ENCODE data around the gene ANKRD13B. TPM values are rescaled to one million over a fixed set of nuclear protein-coding genes. Genes with fewer than 3 reads are reported as not detected.

ANKRD13B gene
- total and polyA plus RNA-seq, 8 donors, result 1.8 to 12.3 (median 4.2) TPM; not detected in 1

DNA sequence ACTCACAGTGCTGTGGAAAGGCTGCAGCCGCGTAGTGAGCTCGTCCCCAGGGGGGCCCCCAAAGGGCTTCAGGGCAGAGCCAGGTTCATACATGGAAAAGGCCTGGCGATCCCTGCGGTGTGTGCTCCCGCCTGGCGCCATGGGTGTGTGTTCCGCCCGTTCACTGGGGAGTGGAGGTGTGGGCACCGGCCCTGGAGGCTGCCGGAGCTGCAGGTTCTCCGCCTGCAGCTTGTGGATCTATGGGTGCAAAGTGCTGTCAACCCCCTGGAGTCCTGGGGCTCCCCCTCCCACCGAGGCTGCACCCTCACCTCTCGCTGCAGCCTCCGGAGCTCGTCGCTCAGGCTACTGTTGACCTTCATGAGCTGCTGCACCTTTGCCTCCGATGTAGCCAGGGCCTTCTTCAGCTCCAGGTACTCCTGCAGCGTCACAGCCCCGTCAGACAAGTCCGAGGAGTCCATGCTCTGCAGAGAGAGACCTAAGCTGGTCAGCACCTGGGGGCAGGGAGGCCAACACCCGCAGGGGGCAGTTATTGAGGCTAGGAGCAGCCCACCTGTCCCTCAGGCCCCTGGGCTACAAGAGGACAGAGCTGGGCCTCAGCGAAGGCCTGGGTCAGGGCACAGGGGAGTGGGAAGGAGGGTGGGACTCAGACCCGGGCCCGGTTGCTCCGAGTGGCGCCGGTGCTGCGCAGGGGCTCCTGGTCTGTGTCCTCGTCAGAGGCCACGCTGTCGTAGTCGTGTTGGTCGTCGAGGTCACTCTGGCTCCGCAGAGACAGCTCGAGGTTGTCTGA is 16.5 kb upstream of the ANKRD13B start:
- WGBS, 5 donors, result 90 to 92% (median 92%) methylated on average over 15 to 37 of the region's 37 CpGs
- Histone ChIP-seq H3K9me3 (no peaks in the 10 kb centered on the region), H3K27me3 (no peaks in the 10 kb centered on the region), H3K27ac (no peak overlapping the region), H3K4me3 (no peak overlapping the region), H3K4me1 (peaks cover 17 to 57% (median 55%) of the 10 kb centered on the region in 4 donors), H3K36me3 (peaks cover 40 to 83% (median 76%) of the 10 kb centered on the region in 4 donors)
- intact Hi-C loops (cut with DNase I; ENCODE audit: low total_unique reads), result no loop called here
- no peak for TF ChIP-seq EP300 (IDR thresholded peaks at IDR 0.05)
- no peak for TF ChIP-seq POLR2A (IDR thresholded peaks at IDR 0.05)
- no peak for TF ChIP-seq CTCF (IDR thresholded peaks at IDR 0.05)
- no peak for TF ChIP-seq POLR2AphosphoS5 (IDR thresholded peaks at IDR 0.05)
- no peak for DNase-seq

- no peaks in the 10 kb centered on the region for H3K9me3 ChIP-seq
- no peak overlapping the region for H3K4me3 ChIP-seq
- TF ChIP-seq CTCF (IDR thresholded peaks at IDR 0.05), result no peak
- TF ChIP-seq EP300 (IDR thresholded peaks at IDR 0.05), result no peak
- no peak for TF ChIP-seq POLR2A (IDR thresholded peaks at IDR 0.05)
- TF ChIP-seq POLR2AphosphoS5 (IDR thresholded peaks at IDR 0.05), result no peak
- H3K27me3 ChIP-seq, result no peaks in the 10 kb centered on the region
- peaks cover 46 to 84% (median 78%) of the 10 kb centered on the region in 4 donors for H3K36me3 ChIP-seq
- no peak for DNase-seq
- H3K27ac ChIP-seq, result no peak overlapping the region
- WGBS, 5 donors, result 98 to 99% (median 98%) methylated on average over 9 of the region's 9 CpGs
- peaks cover 17 to 52% (median 50%) of the 10 kb centered on the region in 4 donors for H3K4me1 ChIP-seq
- intact Hi-C loops (cut with DNase I; ENCODE audit: low total_unique reads), result no loop called here
These were observed 15.9 kb upstream of the ANKRD13B start for GRCh38 chr17:29577001-29577370.

DNA sequence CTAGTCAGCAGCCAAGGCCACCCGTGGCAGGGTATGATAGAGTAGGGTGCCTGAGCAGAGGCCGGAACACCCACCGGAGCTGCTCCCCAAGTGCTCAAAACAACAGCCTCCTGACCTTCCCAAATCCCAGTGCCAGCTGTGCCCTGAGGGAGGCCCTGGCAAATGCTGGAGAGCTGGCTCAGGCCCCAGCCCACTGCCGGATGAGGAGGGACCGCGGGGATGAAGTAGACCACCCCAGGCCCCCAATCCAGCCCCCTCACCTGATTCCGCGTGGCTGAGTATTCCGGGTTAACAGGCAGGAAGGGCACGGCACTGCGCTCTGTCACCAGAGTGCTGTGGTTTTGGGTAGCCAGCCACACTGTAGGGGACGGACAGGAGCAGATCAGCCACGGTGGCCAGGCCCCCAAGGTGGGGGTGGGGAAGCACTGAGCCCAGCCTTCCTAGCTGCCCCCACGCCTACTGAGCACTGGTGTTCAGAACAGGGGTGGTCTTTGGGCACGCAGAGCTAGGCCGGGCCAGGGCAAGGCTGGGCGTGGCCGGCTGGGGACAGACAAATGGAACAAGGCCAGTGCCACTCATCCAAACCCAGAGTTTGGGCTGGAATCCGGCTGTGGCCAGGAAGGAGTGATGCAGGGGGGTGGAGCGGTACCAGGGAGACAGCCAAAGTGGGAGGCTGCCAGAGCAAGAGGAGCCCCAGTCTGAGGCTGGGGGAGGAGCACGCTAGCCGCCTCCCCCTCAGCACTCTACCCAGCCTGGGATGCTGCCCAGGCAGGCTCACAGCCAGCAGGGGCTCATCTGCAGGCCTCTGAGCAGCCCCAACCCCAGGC is 15.3 kb upstream of the ANKRD13B start:
- intact Hi-C loops (cut with DNase I; ENCODE audit: low total_unique reads), result no loop called here
- Histone ChIP-seq H3K4me1 (peaks cover 12 to 46% (median 44%) of the 10 kb centered on the region in 4 donors), H3K9me3 (no peaks in the 10 kb centered on the region), H3K4me3 (no peak overlapping the region), H3K27ac (peak overlapping the region in 1 of 5 donors; percentile 27), H3K27me3 (no peaks in the 10 kb centered on the region), H3K36me3 (peaks cover 52 to 89% (median 83%) of the 10 kb centered on the region in 4 donors)
- WGBS, 5 donors, result 65 to 87% (median 79%) methylated on average over 13 to 22 of the region's 22 CpGs
- TF ChIP-seq POLR2A (IDR thresholded peaks at IDR 0.05), result no peak
- no peak for TF ChIP-seq EP300 (IDR thresholded peaks at IDR 0.05)
- no peak for TF ChIP-seq CTCF (IDR thresholded peaks at IDR 0.05)
- TF ChIP-seq POLR2AphosphoS5 (IDR thresholded peaks at IDR 0.05), result no peak
- peak in 1 of 2 donors; percentile 69 for DNase-seq

- Histone ChIP-seq H3K9me3 (no peaks in the 10 kb centered on the region), H3K4me1 (peaks cover 4 to 33% (median 33%) of the 10 kb centered on the region in 4 donors), H3K36me3 (peaks cover 54 to 90% (median 87%) of the 10 kb centered on the region in 4 donors), H3K27me3 (no peaks in the 10 kb centered on the region), H3K4me3 (no peak overlapping the region), H3K27ac (peak overlapping the region in 1 of 5 donors; percentile 27)
- TF ChIP-seq CTCF (IDR thresholded peaks at IDR 0.05) (no peak), POLR2A (IDR thresholded peaks at IDR 0.05) (no peak), POLR2AphosphoS5 (IDR thresholded peaks at IDR 0.05) (no peak), EP300 (IDR thresholded peaks at IDR 0.05) (no peak)
- no peak for DNase-seq
- 88 to 97% (median 93%) methylated on average over 14 of the region's 14 CpGs for WGBS, 5 donors
- intact Hi-C loops (cut with DNase I; ENCODE audit: low total_unique reads), result no loop called here
These were observed 14.1 kb upstream of the ANKRD13B start for GRCh38 chr17:29578626-29579485.

Data from stomach (tissue), 9 donors.